Measurements from ENCODE around the gene PROSER2.
"Not testable (repeated sequence)": the region's sequence is repeated elsewhere in the genome, so short reads cannot be mapped to it uniquely, and the experiment has no call there.

Gene PROSER2

GRCh38 chr10:11835704-11836103, 12.5 kb downstream of the PROSER2 start:
- DNase-seq (ENCODE audit: low read depth in 2 of 2), result no peak

- no peak for DNase-seq (ENCODE audit: low read depth in 2 of 2)
Observed at GRCh38 chr10:11837372-11838161, 14.4 kb downstream of the PROSER2 start.

- DNase-seq (ENCODE audit: low read depth in 2 of 2), result no peak
Observed at GRCh38 chr10:11838298-11838852, 15.2 kb downstream of the PROSER2 start.

- no peak for DNase-seq (ENCODE audit: low read depth in 2 of 2)
Observed at GRCh38 chr10:11841375-11841774, 18.2 kb downstream of the PROSER2 start.

- DNase-seq (ENCODE audit: low read depth in 2 of 2), result no peak
Observed at GRCh38 chr10:11842411-11842810, 19.3 kb downstream of the PROSER2 start.

- no peak for DNase-seq (ENCODE audit: low read depth in 2 of 2)
Observed at GRCh38 chr10:11845113-11845512, 22.0 kb downstream of the PROSER2 start.

GRCh38 chr10:11846542-11846941, 23.4 kb downstream of the PROSER2 start:
- no peak for DNase-seq (ENCODE audit: low read depth in 2 of 2)

- DNase-seq (ENCODE audit: low read depth in 2 of 2), result no peak
Observed at GRCh38 chr10:11849277-11849676, 26.1 kb downstream of the PROSER2 start.

GRCh38 chr10:11849911-11850310, 26.8 kb downstream of the PROSER2 start:
- no peak for DNase-seq (ENCODE audit: low read depth in 2 of 2)

- DNase-seq (ENCODE audit: low read depth in 2 of 2), result no peak
Observed at GRCh38 chr10:11851910-11852309, 28.8 kb downstream of the PROSER2 start.

- not testable (repeated sequence) for DNase-seq (ENCODE audit: low read depth in 2 of 2)
Observed at GRCh38 chr10:11852637-11853036, 29.5 kb downstream of the PROSER2 start.

GRCh38 chr10:11853468-11853867, 30.3 kb downstream of the PROSER2 start:
- DNase-seq (ENCODE audit: low read depth in 2 of 2), result no peak

GRCh38 chr10:11854301-11854700, 31.1 kb downstream of the PROSER2 start:
- no peak for DNase-seq (ENCODE audit: low read depth in 2 of 2)

GRCh38 chr10:11856089-11856488, 32.9 kb downstream of the PROSER2 start:
- no peak for DNase-seq (ENCODE audit: low read depth in 2 of 2)

GRCh38 chr10:11856678-11857077, 33.5 kb downstream of the PROSER2 start:
- no peak for DNase-seq (ENCODE audit: low read depth in 2 of 2)

- DNase-seq (ENCODE audit: low read depth in 2 of 2), result no peak
Observed at GRCh38 chr10:11858093-11858492, 34.9 kb downstream of the PROSER2 start.

- no peak for DNase-seq (ENCODE audit: low read depth in 2 of 2)
Observed at GRCh38 chr10:11861341-11861740, 38.2 kb downstream of the PROSER2 start.

GRCh38 chr10:11861811-11862428, 38.8 kb downstream of the PROSER2 start:
- no peak for DNase-seq (ENCODE audit: low read depth in 2 of 2)

GRCh38 chr10:11863353-11864109, 40.4 kb downstream of the PROSER2 start:
- DNase-seq (ENCODE audit: low read depth in 2 of 2), result peak in 1 of 2 donors; percentile 19

- DNase-seq (ENCODE audit: low read depth in 2 of 2), result no peak
Observed at GRCh38 chr10:11864727-11865126, 41.6 kb downstream of the PROSER2 start.

- no peak for DNase-seq (ENCODE audit: low read depth in 2 of 2)
Observed at GRCh38 chr10:11865561-11865960, 42.4 kb downstream of the PROSER2 start.

GRCh38 chr10:11866199-11866925, 43.2 kb downstream of the PROSER2 start:
- DNase-seq (ENCODE audit: low read depth in 2 of 2), result no peak

All from activated CD4-positive, alpha-beta T cell treated with anti-CD3 and anti-CD28 coated beads for 24 hours (primary cell).